Ovary (tissue), 3 donors: ENCODE results near the gene TJP2.

Experiments used
- POLR2A ChIP-seq: fragments of 450-650 bp; IDR thresholded peaks from one replicate; pipeline ENCODE4 v1.6.1; 2017; ENCODE audit warnings: antibody characterized with exemption, mild to moderate bottlenecking, moderate library complexity
- TF ChIP-seq, protein P1 (sequence below), 3 donors: fragments of 450-650 bp in 2 of 3; fragments of 200-600 bp in 1 of 3; IDR thresholded peaks; one replicate each; pipeline versions ENCODE4 v1.5.1 to v1.8.0; 2016 to 2022; ENCODE audit warnings: antibody characterized with exemption in 3 of 3, mild to moderate bottlenecking in 1 of 3
- donor health status: DM: no; HTN: no; CAD: no.

DNA sequence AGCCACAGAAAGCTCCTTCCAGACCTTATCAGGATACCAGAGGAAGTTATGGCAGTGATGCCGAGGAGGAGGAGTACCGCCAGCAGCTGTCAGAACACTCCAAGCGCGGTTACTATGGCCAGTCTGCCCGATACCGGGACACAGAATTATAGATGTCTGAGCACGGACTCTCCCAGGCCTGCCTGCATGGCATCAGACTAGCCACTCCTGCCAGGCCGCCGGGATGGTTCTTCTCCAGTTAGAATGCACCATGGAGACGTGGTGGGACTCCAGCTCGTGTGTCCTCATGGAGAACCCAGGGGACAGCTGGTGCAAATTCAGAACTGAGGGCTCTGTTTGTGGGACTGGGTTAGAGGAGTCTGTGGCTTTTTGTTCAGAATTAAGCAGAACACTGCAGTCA lies 80.1 kb downstream of the TJP2 start:
- TF ChIP-seq, protein P1, sequence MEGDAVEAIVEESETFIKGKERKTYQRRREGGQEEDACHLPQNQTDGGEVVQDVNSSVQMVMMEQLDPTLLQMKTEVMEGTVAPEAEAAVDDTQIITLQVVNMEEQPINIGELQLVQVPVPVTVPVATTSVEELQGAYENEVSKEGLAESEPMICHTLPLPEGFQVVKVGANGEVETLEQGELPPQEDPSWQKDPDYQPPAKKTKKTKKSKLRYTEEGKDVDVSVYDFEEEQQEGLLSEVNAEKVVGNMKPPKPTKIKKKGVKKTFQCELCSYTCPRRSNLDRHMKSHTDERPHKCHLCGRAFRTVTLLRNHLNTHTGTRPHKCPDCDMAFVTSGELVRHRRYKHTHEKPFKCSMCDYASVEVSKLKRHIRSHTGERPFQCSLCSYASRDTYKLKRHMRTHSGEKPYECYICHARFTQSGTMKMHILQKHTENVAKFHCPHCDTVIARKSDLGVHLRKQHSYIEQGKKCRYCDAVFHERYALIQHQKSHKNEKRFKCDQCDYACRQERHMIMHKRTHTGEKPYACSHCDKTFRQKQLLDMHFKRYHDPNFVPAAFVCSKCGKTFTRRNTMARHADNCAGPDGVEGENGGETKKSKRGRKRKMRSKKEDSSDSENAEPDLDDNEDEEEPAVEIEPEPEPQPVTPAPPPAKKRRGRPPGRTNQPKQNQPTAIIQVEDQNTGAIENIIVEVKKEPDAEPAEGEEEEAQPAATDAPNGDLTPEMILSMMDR (IDR thresholded peaks at IDR 0.05): no peak
- TF ChIP-seq POLR2A: no peak
